HepG2 (cell line): ENCODE measurements around the gene DNMT3A. TPM values are rescaled to one million over a fixed set of nuclear protein-coding genes. Genes with fewer than 3 reads are reported as not detected.

Source experiments
- ATAC-seq: fragments of 200-7000 bp; cut with Tn5 transposase; 3 replicates; pipeline ENCODE4 v1.9.1; 2020; ENCODE audit warnings: mild to moderate bottlenecking, moderate library complexity
- BruUV-seq: library from RNA; stranded (reverse); fragments of 400-500 nt; replicated peaks from 2 replicates; lab custom pipeline; 2021; lab: Mats Ljungman, UMichigan
- CTCF ChIA-PET: fragments of 300-600 bp; formaldehyde crosslinking; extraction: SDS; loops from one replicate; lab custom pipeline; 2021; ENCODE audit warnings: low total read pairs, inconsistent platforms, low intra/inter-chr PET ratio; lab: Yijun Ruan, JAX
- POLR2A ChIA-PET: fragments of 350-600 bp; sonication (Branson Sonifier 250); formaldehyde crosslinking; loops from one replicate; lab custom pipeline; 2020; ENCODE audit warnings: antibody characterized with exemption, inconsistent platforms; lab: Yijun Ruan, JAX
- DNase-seq: peaks from one replicate; pipeline ENCODE4 v3.0.0-alpha.2; 2015; ENCODE audit warnings: low spot score
- FAIRE-seq: peaks from 3 replicates; lab custom pipeline; 2011; peaks lifted over from hg19 to GRCh38; lab: Jason Lieb, UNC
- H2AFZ ChIP-seq: one replicate; pipeline ENCODE4 v1.6.1; 2011; ENCODE audit warnings: low read length, inconsistent platforms
- H3K27ac ChIP-seq: fragments of 300-600 bp; 3 replicates; pipeline ENCODE4 v1.8.0; 2011; ENCODE audit warnings: mixed run types, mild to moderate bottlenecking, mixed read lengths, low read length, inconsistent platforms; ENCODE audit not compliant: insufficient read depth; ENCODE audit errors: extremely low read length
- H3K27me3 ChIP-seq, 2 experiments: fragments of 200-600 bp in 1 of 2; 2 replicates in 1 of 2; 3 replicates in 1 of 2; pipeline versions ENCODE4 v1.6.0 to v1.8.0; 2011; ENCODE audit warnings: low read length in 2 of 2, mild to moderate bottlenecking in 2 of 2, moderate library complexity in 2 of 2, inconsistent platforms in 1 of 2; ENCODE audit not compliant: insufficient read depth in 2 of 2, control insufficient read depth in 1 of 2
- H3K36me3 ChIP-seq, 2 experiments: fragments of 200-600 bp in 1 of 2; replicated peaks in 1 of 2; 2 replicates in 1 of 2; 3 replicates in 1 of 2; pipeline versions ENCODE4 v1.5.1 to v1.8.0; 2011; ENCODE audit warnings: low read length in 2 of 2, inconsistent platforms in 1 of 2; ENCODE audit not compliant: insufficient read depth in 2 of 2, control insufficient read depth in 1 of 2
- H3K4me1 ChIP-seq: 2 replicates; pipeline ENCODE4 v1.5.1; 2012; ENCODE audit warnings: low read length, inconsistent platforms; ENCODE audit not compliant: insufficient read depth
- H3K4me2 ChIP-seq: 2 replicates; pipeline ENCODE4 v1.6.0; 2011; ENCODE audit warnings: low read depth, low read length, inconsistent platforms
- H3K4me3 ChIP-seq, 3 experiments: fragments of 200-600 bp in 1 of 3; sonication (generic), shearing (Covaris generic) in 1 of 3; replicated peaks in 1 of 3; 2 replicates each; pipeline ENCODE4 v1.5.1; 2011 to 2016; ENCODE audit warnings: low read length in 3 of 3, inconsistent platforms in 2 of 3, low read depth in 2 of 3, mild to moderate bottlenecking in 2 of 3, control low read depth in 1 of 3, mixed read lengths in 1 of 3; ENCODE audit not compliant: insufficient read depth in 1 of 3
- H3K79me2 ChIP-seq: one replicate; pipeline ENCODE4 v1.6.1; 2011; ENCODE audit warnings: low read length, inconsistent platforms; ENCODE audit not compliant: insufficient read depth
- H3K9ac ChIP-seq: 2 replicates; pipeline ENCODE4 v1.6.0; 2011; ENCODE audit warnings: mild to moderate bottlenecking, low read depth, low read length, inconsistent platforms; ENCODE audit not compliant: insufficient read depth
- H3K9me3 ChIP-seq: 2 replicates; pipeline ENCODE4 v1.5.1; 2012; ENCODE audit warnings: mild to moderate bottlenecking, low read length
- H4K20me1 ChIP-seq: 2 replicates; pipeline ENCODE4 v1.6.0; 2011; ENCODE audit warnings: inconsistent platforms, mild to moderate bottlenecking, low read length, moderate library complexity; ENCODE audit not compliant: insufficient read depth
- AGO2 ChIP-seq: fragments of 200-400 bp; formaldehyde crosslinking; optimal IDR thresholded peaks from 2 replicates; pipeline ENCODE3; 2017; ENCODE audit warnings: mild to moderate bottlenecking, low read depth, low read length, moderate library complexity
- EHMT2 ChIP-seq: fragments of 200-600 bp; sonication (generic); IDR thresholded peaks from 2 replicates; pipeline ENCODE4 v1.7.0; 2017; ENCODE audit warnings: antibody characterized with exemption, low read depth, low read length, borderline replicate concordance
- FOXK2 ChIP-seq: fragments of 450-650 bp; IDR thresholded peaks from 2 replicates; pipeline ENCODE4 v1.6.1; 2016
- HDAC1 ChIP-seq: sonication (generic); formaldehyde crosslinking; IDR thresholded peaks from 2 replicates; pipeline ENCODE4 v1.5.1; 2020; ENCODE audit warnings: mild to moderate bottlenecking, missing genetic modification reagents
- HOXA7 ChIP-seq: sonication (generic); formaldehyde crosslinking; IDR thresholded peaks from 2 replicates; pipeline ENCODE4 v1.8.1; 2022; ENCODE audit warnings: mild to moderate bottlenecking, missing genetic modification reagents, moderate library complexity
- KAT7 ChIP-seq: IDR thresholded peaks from 2 replicates; pipeline ENCODE4 v1.6.1; 2018; ENCODE audit warnings: borderline replicate concordance, missing compliant biosample characterization
- NFE2L1 ChIP-seq: sonication (generic); formaldehyde crosslinking; IDR thresholded peaks from 2 replicates; pipeline ENCODE4 v1.4.0; 2020; ENCODE audit warnings: missing genetic modification reagents, mild to moderate bottlenecking, borderline replicate concordance
- POLR2A ChIP-seq, 2 experiments: IDR thresholded peaks; 2 replicates each; pipeline ENCODE4 v1.6.1; 2011; ENCODE audit warnings: low read depth in 2 of 2, low read length in 2 of 2, mild to moderate bottlenecking in 1 of 2, moderate library complexity in 1 of 2; ENCODE audit not compliant: insufficient read depth in 1 of 2
- RBFOX2 ChIP-seq: fragments of 200-400 bp; formaldehyde crosslinking; IDR thresholded peaks from 2 replicates; pipeline ENCODE4 v1.6.1; 2017; ENCODE audit warnings: low read depth, mild to moderate bottlenecking, low read length
- RFX5 ChIP-seq: IDR thresholded peaks from 2 replicates; pipeline ENCODE4 v1.6.1; 2011; ENCODE audit warnings: low read depth, low read length, improper control_type of control experiment
- ZNF136 ChIP-seq: sonication (generic); formaldehyde crosslinking; IDR thresholded peaks from 2 replicates; pipeline ENCODE4 v1.8.1; 2022; ENCODE audit warnings: low read depth, mild to moderate bottlenecking, moderate library complexity, missing genetic modification reagents
- WGBS: methylation state at CpG from one replicate; pipeline ENCODE4 v1.1.6; 2017; ENCODE audit warnings: low lambda C conversion rate; 5-methylcytosine and 5-hydroxymethylcytosine counted together
- in situ Hi-C: cut with HindIII; loops from 2 replicates; pipeline ENCODE4 v1.10.0; 2017; ENCODE audit warnings: low pct_unique_long_range_greater_than_20kb; ENCODE audit not compliant: extremely low pct_ligation_motif_present
- intact Hi-C: fragments of 100-400 bp; cut with micrococcal nuclease; formaldehyde crosslinking; loops from one replicate; pipeline ENCODE4 v1.10.0; 2022; ENCODE audit not compliant: unreplicated experiment
- polyA plus RNA-seq, 8 experiments: library from polyadenylated mRNA; depleted of rRNA in 3 of 8; stranded (reverse) in 7 of 8; unstranded in 1 of 8; fragments of >200 nt; fragmentation: Illumina TruSeq in 4 of 8; extraction: Trizol in 4 of 8; gene quantifications; 2 replicates each; pipeline versions ENCODE4 v1.2.1 to v1.2.3, GENCODE V29; 2011 to 2016; ENCODE audit warnings: low read depth in 4 of 8, missing spikeins in 1 of 8, mixed read lengths in 1 of 8; ENCODE audit not compliant: insufficient read depth in 1 of 8
- total RNA-seq, 5 experiments: library from RNA; depleted of rRNA; stranded (reverse); fragments of >200 nt; fragmentation: Illumina TruSeq; extraction: Trizol; gene quantifications; 2 replicates each; pipeline ENCODE4 v1.2.3, GENCODE V29; 2016; ENCODE audit warnings: low read depth in 1 of 5
- TF ChIP-seq, protein P1 (sequence below): sonication (generic); formaldehyde crosslinking; IDR thresholded peaks from 2 replicates; pipeline ENCODE4 v1.4.0; 2020; ENCODE audit warnings: missing genetic modification reagents
- TF ChIP-seq, protein P2 (sequence below): sonication (generic); formaldehyde crosslinking; IDR thresholded peaks from 2 replicates; pipeline ENCODE4 v1.4.0; 2020; ENCODE audit warnings: missing genetic modification reagents
- TF ChIP-seq, protein P3 (sequence below): sonication (generic); formaldehyde crosslinking; IDR thresholded peaks from 2 replicates; pipeline ENCODE4 v1.8.1; 2023; ENCODE audit warnings: mild to moderate bottlenecking, missing genetic modification reagents

The DNMT3A gene
- total and polyA plus RNA-seq, 2 of the 13 experiments (the other 11 are each of a cell fraction or from before 2014, with no cell fraction given) = 14.7 to 29.1 TPM

DNA sequence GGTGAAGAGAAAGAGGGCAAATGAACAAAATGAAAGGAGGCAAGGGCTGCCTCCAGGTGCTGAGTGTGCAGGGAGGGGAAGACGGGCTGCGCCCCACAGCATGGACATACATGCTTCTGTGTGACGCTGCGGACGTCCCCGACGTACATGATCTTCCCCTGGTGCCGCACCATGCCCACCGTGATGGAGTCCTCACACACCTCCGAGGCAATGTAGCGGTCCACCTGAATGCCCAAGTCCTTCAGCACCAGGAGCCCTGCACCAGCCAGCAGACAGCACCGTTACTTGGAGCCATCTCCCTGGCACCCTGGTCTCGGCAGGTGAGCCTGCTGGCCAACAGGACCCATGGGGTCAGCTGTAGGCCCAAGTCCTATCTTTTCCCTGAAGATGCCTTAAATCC is 100.3 kb downstream of the DNMT3A start:
- in situ Hi-C loops = no loop called here
- H3K27ac ChIP-seq = no peak overlapping the region
- FAIRE-seq (no peak), ATAC-seq (no peak), DNase-seq (no peak)
- ChIA-PET CTCF (no interaction called here), POLR2A (interaction anchor here (1.4 kb wide), 1 partner anchor 11 kb away, joined by 9 read pairs; no protein-coding TSS in a partner anchor)
- no peak overlapping the region for H3K4me2 ChIP-seq
- H3K9ac ChIP-seq = no peak overlapping the region
- no peak overlapping the region for H3K4me3 ChIP-seq
- 97% methylated on average over 10 of the region's 13 CpGs for WGBS
- TSS peak; percentile 35 for BruUV-seq
- intact Hi-C loops = no loop called here
- H2AFZ ChIP-seq = no peak overlapping the region
- H3K36me3 ChIP-seq = peaks cover 58 to 98% of the 10 kb centered on the region in 2 experiments
- no peaks in the 10 kb centered on the region for H3K9me3 ChIP-seq
- TF ChIP-seq AGO2 (peak; percentile 55), NFE2L1 (CRISPR knock-in tag) (no peak), RBFOX2 (peak; percentile 39; the same call in 1 of the 2 replicates), POLR2A (IDR thresholded peaks at IDR 0.05; ENCODE audit: insufficient read depth in 1 of 2, low read depth in 2 of 2, low read length in 2 of 2) (0 out of 4 replicates have a peak, but pooled peaks of 1 of the 2 experiments have one; percentile 9)
- no peaks in the 10 kb centered on the region for H3K27me3 ChIP-seq
- H3K79me2 ChIP-seq = no peaks in the 10 kb centered on the region
- H3K4me1 ChIP-seq = no peaks in the 10 kb centered on the region
- no peaks in the 10 kb centered on the region; the same call in 1 of the 2 replicates for H4K20me1 ChIP-seq

DNA sequence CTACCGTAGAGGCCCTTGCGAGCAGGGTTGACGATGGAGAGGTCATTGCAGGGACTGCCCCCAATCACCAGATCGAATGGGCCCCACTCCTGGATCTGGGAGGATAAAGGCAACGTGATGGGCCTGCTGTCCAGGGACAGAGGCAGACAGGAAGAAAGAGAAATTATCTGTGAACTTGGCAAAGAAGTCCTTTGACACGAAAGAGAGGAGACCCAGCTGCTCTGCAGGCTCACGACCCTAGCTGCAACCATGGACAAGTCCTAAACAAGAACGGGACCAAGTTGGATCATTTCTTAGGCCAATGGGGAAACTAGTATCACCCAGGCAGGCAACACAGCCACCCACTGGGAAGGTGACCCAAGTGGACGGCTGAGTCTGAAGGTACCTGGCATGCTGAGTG is 101.1 kb downstream of the DNMT3A start:
- Histone ChIP-seq H3K27ac (no peak overlapping the region), H3K9me3 (no peaks in the 10 kb centered on the region), H3K9ac (no peak overlapping the region), H4K20me1 (no peaks in the 10 kb centered on the region; the same call in 1 of the 2 replicates), H3K4me1 (peaks cover 3% of the 10 kb centered on the region; the same call in 1 of the 2 replicates), H3K36me3 (peaks cover 53 to 98% of the 10 kb centered on the region in 2 experiments), H3K27me3 (no peaks in the 10 kb centered on the region), H3K4me2 (no peak overlapping the region), H2AFZ (no peak overlapping the region), H3K79me2 (no peaks in the 10 kb centered on the region), H3K4me3 (no peak overlapping the region)
- WGBS = 86% methylated on average over 9 of the region's 9 CpGs
- no peak for FAIRE-seq
- in situ Hi-C loops (no loop called here), intact Hi-C loops (no loop called here)
- BruUV-seq = no TSS peak
- DNase-seq = no peak
- ChIA-PET POLR2A (interaction anchor here (0.7 to 1.8 kb wide), 3 partner anchors 10 to 24 kb away, joined by 3 to 7 read pairs (median 3); no protein-coding TSS in a partner anchor), CTCF (no interaction called here)
- no peak for ATAC-seq
- TF ChIP-seq KAT7 (CRISPR knock-in tag) (no peak), HOXA7 (no peak), HDAC1 (CRISPR knock-in tag) (no peak), RFX5 (no peak), ZNF136 (CRISPR knock-in tag) (no peak), EHMT2 (no peak), FOXK2 (no peak)
- TF ChIP-seq, protein P1, sequence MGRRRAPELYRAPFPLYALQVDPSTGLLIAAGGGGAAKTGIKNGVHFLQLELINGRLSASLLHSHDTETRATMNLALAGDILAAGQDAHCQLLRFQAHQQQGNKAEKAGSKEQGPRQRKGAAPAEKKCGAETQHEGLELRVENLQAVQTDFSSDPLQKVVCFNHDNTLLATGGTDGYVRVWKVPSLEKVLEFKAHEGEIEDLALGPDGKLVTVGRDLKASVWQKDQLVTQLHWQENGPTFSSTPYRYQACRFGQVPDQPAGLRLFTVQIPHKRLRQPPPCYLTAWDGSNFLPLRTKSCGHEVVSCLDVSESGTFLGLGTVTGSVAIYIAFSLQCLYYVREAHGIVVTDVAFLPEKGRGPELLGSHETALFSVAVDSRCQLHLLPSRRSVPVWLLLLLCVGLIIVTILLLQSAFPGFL = no peak
- TF ChIP-seq, protein P2, sequence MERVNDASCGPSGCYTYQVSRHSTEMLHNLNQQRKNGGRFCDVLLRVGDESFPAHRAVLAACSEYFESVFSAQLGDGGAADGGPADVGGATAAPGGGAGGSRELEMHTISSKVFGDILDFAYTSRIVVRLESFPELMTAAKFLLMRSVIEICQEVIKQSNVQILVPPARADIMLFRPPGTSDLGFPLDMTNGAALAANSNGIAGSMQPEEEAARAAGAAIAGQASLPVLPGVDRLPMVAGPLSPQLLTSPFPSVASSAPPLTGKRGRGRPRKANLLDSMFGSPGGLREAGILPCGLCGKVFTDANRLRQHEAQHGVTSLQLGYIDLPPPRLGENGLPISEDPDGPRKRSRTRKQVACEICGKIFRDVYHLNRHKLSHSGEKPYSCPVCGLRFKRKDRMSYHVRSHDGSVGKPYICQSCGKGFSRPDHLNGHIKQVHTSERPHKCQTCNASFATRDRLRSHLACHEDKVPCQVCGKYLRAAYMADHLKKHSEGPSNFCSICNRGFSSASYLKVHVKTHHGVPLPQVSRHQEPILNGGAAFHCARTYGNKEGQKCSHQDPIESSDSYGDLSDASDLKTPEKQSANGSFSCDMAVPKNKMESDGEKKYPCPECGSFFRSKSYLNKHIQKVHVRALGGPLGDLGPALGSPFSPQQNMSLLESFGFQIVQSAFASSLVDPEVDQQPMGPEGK = no peak
- TF ChIP-seq, protein P3, sequence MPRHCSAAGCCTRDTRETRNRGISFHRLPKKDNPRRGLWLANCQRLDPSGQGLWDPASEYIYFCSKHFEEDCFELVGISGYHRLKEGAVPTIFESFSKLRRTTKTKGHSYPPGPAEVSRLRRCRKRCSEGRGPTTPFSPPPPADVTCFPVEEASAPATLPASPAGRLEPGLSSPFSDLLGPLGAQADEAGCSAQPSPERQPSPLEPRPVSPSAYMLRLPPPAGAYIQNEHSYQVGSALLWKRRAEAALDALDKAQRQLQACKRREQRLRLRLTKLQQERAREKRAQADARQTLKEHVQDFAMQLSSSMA = no peak
